GM20000 (cell line): Measurements from ENCODE around the gene TMEM209.

Source experiments
- DNase-seq: peaks from one replicate; pipeline ENCODE4 v3.0.0; 2012; ENCODE audit warnings: low spot score
- CTCF ChIP-seq: IDR thresholded peaks from 2 replicates; pipeline ENCODE4 v1.5.1; 2012; ENCODE audit warnings: mild to moderate bottlenecking, control low read depth; ENCODE audit errors: extremely low read depth, missing control alignments

TMEM209 gene

GRCh38 chr7:130156140-130156539, 49.1 kb downstream of the TMEM209 start:
- no peak for DNase-seq
- no peak for TF ChIP-seq CTCF

- DNase-seq = no peak
- TF ChIP-seq CTCF = no peak
Measured at GRCh38 chr7:130154501-130155317, 50.5 kb downstream of the TMEM209 start.

GRCh38 chr7:130154131-130154500, 51.1 kb downstream of the TMEM209 start:
- DNase-seq = no peak

GRCh38 chr7:130153211-130153908, 51.8 kb downstream of the TMEM209 start:
- no peak for TF ChIP-seq CTCF
- DNase-seq = peak; percentile 20

More at GRCh38 chr7:130154131-130154500, 51.1 kb downstream of the TMEM209 start:
- TF ChIP-seq CTCF = no peak

GRCh38 chr7:130152493-130153210, 52.6 kb downstream of the TMEM209 start:
- DNase-seq = no peak
- TF ChIP-seq CTCF = no peak

GRCh38 chr7:130151591-130152492, 53.4 kb downstream of the TMEM209 start:
- no peak for DNase-seq
- no peak for TF ChIP-seq CTCF
